AG09309 (cell line): ENCODE data around the gene CDH7.

Experiments used
- DNase-seq: peaks from one replicate; pipeline ENCODE4 v3.0.0-alpha.2; 2010; ENCODE audit warnings: low read depth
- H3K4me3 ChIP-seq: 2 replicates; pipeline ENCODE4 v1.5.1; 2011; ENCODE audit warnings: mild to moderate bottlenecking, low read depth, low read length, moderate library complexity; ENCODE audit not compliant: control insufficient read depth
- TF ChIP-seq, protein P1 (sequence below): IDR thresholded peaks from 2 replicates; pipeline ENCODE4 v1.5.1; 2011; ENCODE audit warnings: mild to moderate bottlenecking, low read depth, low read length, inconsistent platforms; ENCODE audit not compliant: insufficient read depth, control insufficient read depth; ENCODE audit errors: missing control alignments

The CDH7 gene

DNA sequence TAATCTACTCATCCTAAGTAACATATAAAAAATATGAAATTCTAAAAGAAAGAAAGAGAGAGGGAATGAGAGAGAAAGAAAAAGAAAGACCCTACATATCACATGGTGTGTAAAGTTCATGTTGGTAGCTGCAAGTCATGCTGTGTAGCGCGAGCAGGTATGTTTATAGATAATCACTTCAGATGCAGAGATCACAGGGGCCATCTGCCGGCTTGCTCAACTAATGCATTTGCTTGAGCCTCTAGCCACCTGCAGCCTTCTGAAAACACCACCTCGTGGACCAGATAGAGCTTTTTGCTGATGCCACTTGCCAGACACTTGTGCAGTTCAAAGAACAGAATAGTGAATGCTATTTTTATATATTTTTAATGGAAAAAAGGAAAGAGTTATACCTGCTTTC is 37.6 kb downstream of the CDH7 start:
- TF ChIP-seq, protein P1, sequence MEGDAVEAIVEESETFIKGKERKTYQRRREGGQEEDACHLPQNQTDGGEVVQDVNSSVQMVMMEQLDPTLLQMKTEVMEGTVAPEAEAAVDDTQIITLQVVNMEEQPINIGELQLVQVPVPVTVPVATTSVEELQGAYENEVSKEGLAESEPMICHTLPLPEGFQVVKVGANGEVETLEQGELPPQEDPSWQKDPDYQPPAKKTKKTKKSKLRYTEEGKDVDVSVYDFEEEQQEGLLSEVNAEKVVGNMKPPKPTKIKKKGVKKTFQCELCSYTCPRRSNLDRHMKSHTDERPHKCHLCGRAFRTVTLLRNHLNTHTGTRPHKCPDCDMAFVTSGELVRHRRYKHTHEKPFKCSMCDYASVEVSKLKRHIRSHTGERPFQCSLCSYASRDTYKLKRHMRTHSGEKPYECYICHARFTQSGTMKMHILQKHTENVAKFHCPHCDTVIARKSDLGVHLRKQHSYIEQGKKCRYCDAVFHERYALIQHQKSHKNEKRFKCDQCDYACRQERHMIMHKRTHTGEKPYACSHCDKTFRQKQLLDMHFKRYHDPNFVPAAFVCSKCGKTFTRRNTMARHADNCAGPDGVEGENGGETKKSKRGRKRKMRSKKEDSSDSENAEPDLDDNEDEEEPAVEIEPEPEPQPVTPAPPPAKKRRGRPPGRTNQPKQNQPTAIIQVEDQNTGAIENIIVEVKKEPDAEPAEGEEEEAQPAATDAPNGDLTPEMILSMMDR: no peak
- H3K4me3 ChIP-seq: no peak overlapping the region
- DNase-seq: no peak

DNA sequence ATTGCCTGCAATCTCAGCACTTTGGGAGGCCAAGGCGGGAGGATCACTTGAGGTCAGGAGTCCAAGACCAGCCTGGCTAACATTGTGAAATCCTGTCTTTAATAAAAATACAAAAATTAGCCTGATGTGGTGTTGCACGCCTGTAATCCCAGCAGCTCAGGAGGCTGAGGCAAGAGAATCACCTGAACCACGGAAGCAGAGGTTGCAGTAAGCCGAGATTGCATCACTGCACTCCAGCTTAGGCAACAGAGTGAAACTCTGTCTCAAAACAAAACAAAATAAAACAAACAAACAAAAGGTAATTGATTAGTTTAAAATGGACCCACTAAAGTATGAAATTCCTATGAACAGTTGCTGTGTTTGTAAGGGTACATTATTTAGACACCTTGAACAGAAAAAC is 39.8 kb downstream of the CDH7 start:
- no peak overlapping the region for H3K4me3 ChIP-seq
- TF ChIP-seq, protein P1: no peak
- no peak for DNase-seq

DNA sequence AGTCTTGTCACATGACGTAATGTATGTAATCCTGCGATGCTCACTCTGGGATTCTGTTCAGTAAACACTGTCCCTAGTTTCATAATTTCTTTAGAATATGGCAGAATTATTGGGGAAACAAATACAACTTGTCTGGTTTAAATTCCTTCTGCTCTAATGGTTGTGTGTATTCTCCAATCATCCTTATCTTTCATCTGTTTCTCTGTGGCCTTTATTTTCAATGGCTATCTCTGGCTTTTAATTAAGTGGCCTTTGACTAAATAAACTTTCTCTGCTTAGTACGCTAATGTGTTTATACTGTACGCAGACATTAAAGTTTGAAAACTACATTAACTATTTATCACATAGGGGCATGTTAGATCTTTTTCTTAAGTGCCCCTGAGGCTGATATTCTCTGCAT is 40.9 kb downstream of the CDH7 start:
- TF ChIP-seq, protein P1: no peak
- no peak for DNase-seq
- no peak overlapping the region for H3K4me3 ChIP-seq

DNA sequence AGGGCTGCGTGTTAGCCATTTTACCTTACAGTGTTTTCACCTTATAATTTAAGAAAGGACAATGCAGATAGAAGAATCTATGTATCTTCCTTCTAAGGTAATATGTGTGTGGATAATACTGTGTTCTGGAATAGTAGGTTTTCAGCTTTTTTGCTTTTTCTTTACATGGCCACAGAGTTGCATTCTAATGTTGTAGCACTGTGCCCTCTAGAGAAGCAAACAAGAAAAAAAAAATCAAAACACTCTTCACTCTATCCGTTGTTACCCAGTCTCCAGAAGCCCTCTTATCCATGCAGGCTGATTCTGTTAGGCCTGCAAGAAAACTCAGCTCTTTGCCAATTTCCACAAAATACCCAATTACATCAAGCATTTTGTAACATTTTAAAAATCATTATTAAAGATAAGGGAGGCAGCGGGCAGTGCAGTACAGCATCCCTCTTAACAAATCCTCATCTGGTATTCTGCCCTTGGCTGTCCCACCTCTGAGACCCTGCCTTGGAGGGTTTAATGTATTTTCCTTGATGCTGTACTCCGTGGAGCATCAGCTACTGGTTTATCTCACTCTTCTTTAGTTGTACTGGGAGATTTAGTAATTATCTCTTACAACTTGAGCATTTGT is 41.8 kb downstream of the CDH7 start:
- H3K4me3 ChIP-seq: no peak overlapping the region
- TF ChIP-seq, protein P1: no peak
- no peak for DNase-seq

DNA sequence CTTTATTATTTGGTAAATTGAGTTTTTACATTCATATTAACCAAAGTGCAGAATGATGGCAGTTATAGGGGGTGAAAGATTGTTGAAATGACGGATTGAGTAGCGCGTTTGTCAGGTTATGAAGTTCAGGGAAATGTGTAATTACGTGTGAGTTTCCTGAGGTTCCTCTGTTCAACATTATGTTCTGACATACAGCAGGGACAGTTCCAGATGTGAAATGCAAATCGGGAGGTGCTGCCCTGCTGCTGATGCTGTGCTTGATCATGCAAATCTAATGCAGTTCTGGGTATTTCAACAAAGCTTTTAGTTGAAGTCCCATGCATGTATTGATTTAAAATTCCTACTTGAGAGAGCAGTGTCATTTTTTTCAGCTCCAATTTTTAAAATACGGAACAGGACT is 57.9 kb downstream of the CDH7 start:
- DNase-seq: no peak
- no peak overlapping the region for H3K4me3 ChIP-seq
- TF ChIP-seq, protein P1: no peak

DNA sequence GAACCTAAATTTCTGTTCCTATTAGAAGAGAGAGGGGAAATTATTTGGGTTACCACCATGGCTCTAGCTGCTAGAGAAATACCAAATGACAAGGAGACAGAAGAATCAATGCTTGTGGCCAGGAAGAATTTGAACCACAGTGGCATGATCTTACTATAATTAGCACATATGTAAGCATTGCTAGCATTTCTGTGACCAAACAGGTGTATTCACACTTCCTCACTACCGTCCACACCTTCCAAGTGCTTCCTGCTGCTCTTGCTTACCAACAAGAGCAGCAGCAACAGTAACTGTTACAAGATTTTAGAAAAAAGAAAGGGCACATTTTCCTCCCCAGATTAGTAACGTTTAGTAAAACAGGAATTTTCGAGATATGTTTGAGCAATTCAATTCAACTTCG is 60.5 kb downstream of the CDH7 start:
- DNase-seq: no peak

More for the DNA sequence above, 60.5 kb downstream of the CDH7 start:
- TF ChIP-seq, protein P1: no peak
- H3K4me3 ChIP-seq: no peak overlapping the region
